Body of pancreas (tissue), 4 donors: ENCODE data around the gene CPSF4. TPM values are rescaled to one million over a fixed set of nuclear protein-coding genes. Genes with fewer than 3 reads are reported as not detected.

Source experiments
- ATAC-seq: fragments of 150-250 bp; one replicate; pipeline ENCODE4 v1.9.1; 2016
- DNase-seq, 4 donors: peaks; one replicate each; pipeline ENCODE4 v3.0.0-alpha.2; 2019
- H3K27ac ChIP-seq, 4 donors: fragments of 200-600 bp; sonication (generic); 1 replicate in 3 of 4; 2 replicates in 1 of 4; pipeline versions ENCODE4 v1.5.1 to v1.6.1; 2016 to 2019; ENCODE audit warnings: mild to moderate bottlenecking in 1 of 4, mixed read lengths in 1 of 4, moderate library complexity in 1 of 4
- H3K27me3 ChIP-seq, 2 donors: fragments of 200-600 bp; sonication (generic); one replicate each; pipeline ENCODE4 v1.6.0; 2016; ENCODE audit warnings: mild to moderate bottlenecking in 1 of 2
- H3K36me3 ChIP-seq, 2 donors: fragments of 200-600 bp; sonication (generic); replicated peaks in 1 of 2; 2 replicates each; pipeline ENCODE4 v1.5.1; 2016; ENCODE audit warnings: low read depth in 2 of 2; ENCODE audit not compliant: insufficient read depth in 1 of 2
- H3K4me1 ChIP-seq: fragments of 200-600 bp; sonication (generic); one replicate; pipeline ENCODE4 v1.6.0; 2016
- H3K4me3 ChIP-seq, 2 donors: fragments of 200-600 bp; sonication (generic); 1 replicate in 1 of 2; 2 replicates in 1 of 2; pipeline ENCODE4 v1.5.1; 2016 to 2019
- H3K9me3 ChIP-seq, 3 donors: fragments of 200-600 bp; sonication (generic); 1 replicate in 2 of 3; 2 replicates in 1 of 3; pipeline ENCODE4 v1.5.1; 2016
- POLR2A ChIP-seq, 3 donors: fragments of 450-650 bp; IDR thresholded peaks; one replicate each; pipeline ENCODE4 v1.6.1; 2016; ENCODE audit warnings: antibody characterized with exemption in 3 of 3, mild to moderate bottlenecking in 2 of 3
- WGBS, 2 donors: methylation state at CpG; one replicate each; pipeline ENCODE4 v1.1.5; 2017; 5-methylcytosine and 5-hydroxymethylcytosine counted together
- intact Hi-C: fragments of 100-400 bp; cut with DNase I; formaldehyde crosslinking; loops from one replicate; pipeline ENCODE4 v1.15.1; 2023
- total RNA-seq, 2 donors: library from RNA; depleted of rRNA; stranded (reverse); fragments of >200 nt; gene quantifications; one replicate each; pipeline ENCODE4 v1.1.0, GENCODE V29; 2016
- TF ChIP-seq, protein P1 (sequence below), 7 experiments: fragments of 450-650 bp in 4 of 7; fragments of 200-600 bp in 3 of 7; sonication (generic) in 3 of 7; IDR thresholded peaks; one replicate each; pipeline ENCODE4 v1.5.1; 2016 to 2019; ENCODE audit warnings: antibody characterized with exemption in 7 of 7

Gene CPSF4
- total RNA-seq, 2 donors from 2014 or later: 24.4 to 31.1 TPM

GRCh38 chr7:99392659-99393354, 45.9 kb upstream of the CPSF4 start:
- Histone ChIP-seq H3K27ac (peak overlapping the region; percentile 41 to 84 (median 80)), H3K27me3 (no peaks in the 10 kb centered on the region), H3K4me1 (peaks cover 17% of the 10 kb centered on the region), H3K36me3 (peaks cover 0 to 13% of the 10 kb centered on the region in 2 donors), H3K9me3 (no peaks in the 10 kb centered on the region), H3K4me3 (peak overlapping the region; percentile 30 to 31)
- WGBS, 2 donors: 3 to 8% methylated on average over 17 to 68 of the region's 68 CpGs
- ATAC-seq: peak; percentile 92
- intact Hi-C loops: no loop called here
- TF ChIP-seq, protein P1, sequence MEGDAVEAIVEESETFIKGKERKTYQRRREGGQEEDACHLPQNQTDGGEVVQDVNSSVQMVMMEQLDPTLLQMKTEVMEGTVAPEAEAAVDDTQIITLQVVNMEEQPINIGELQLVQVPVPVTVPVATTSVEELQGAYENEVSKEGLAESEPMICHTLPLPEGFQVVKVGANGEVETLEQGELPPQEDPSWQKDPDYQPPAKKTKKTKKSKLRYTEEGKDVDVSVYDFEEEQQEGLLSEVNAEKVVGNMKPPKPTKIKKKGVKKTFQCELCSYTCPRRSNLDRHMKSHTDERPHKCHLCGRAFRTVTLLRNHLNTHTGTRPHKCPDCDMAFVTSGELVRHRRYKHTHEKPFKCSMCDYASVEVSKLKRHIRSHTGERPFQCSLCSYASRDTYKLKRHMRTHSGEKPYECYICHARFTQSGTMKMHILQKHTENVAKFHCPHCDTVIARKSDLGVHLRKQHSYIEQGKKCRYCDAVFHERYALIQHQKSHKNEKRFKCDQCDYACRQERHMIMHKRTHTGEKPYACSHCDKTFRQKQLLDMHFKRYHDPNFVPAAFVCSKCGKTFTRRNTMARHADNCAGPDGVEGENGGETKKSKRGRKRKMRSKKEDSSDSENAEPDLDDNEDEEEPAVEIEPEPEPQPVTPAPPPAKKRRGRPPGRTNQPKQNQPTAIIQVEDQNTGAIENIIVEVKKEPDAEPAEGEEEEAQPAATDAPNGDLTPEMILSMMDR (IDR thresholded peaks at IDR 0.05): peak in 3 of 7 experiments; percentile 1 to 6 (median 5)
- TF ChIP-seq POLR2A (IDR thresholded peaks at IDR 0.05): peak in 2 of 3 donors; percentile 59 to 63
- peak; percentile 87 to 92 (median 89) for DNase-seq

- peaks cover 0 to 11% of the 10 kb centered on the region in 2 donors for H3K36me3 ChIP-seq
- TF ChIP-seq, protein P1 (IDR thresholded peaks at IDR 0.05): no peak
- peak in 1 of 3 donors; percentile 2 for TF ChIP-seq POLR2A (IDR thresholded peaks at IDR 0.05)
- H3K4me1 ChIP-seq: peaks cover 17% of the 10 kb centered on the region
- no peaks in the 10 kb centered on the region for H3K9me3 ChIP-seq
- peak; percentile 59 for ATAC-seq
- peak overlapping the region; percentile 30 to 31 for H3K4me3 ChIP-seq
- H3K27me3 ChIP-seq: no peaks in the 10 kb centered on the region
- DNase-seq: peak in 1 of 4 donors; percentile 55
- intact Hi-C loops: no loop called here
- H3K27ac ChIP-seq: peak overlapping the region; percentile 41 to 84 (median 80)
- 27 to 37% methylated on average over 13 to 30 of the region's 30 CpGs for WGBS, 2 donors
Observed at GRCh38 chr7:99393355-99394187, 45.2 kb upstream of the CPSF4 start.

DNA sequence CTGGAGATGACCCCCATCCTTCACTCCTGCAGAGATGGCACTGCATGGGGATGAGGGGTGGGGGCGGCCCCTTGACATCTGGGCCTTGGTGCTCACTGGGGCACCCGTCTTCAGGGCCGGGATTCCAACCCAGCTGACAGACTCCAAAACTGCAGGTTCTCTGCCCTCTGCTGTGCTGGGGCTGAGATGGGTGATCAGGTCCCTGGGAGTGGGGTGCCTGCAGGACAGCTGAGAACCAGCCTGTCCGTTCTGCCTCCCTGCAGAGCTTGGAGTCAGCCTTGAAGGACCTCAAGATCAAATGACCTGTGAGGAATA, 44.6 kb upstream of the CPSF4 start:
- H3K9me3 ChIP-seq: no peaks in the 10 kb centered on the region
- no peak for DNase-seq
- no peak for TF ChIP-seq POLR2A (IDR thresholded peaks at IDR 0.05)
- TF ChIP-seq, protein P1 (IDR thresholded peaks at IDR 0.05): no peak
- H3K4me3 ChIP-seq: no peak overlapping the region
- H3K27ac ChIP-seq: no peak overlapping the region
- no peaks in the 10 kb centered on the region for H3K27me3 ChIP-seq
- WGBS, 2 donors: 91 to 100% methylated on average over 1 to 4 of the region's 4 CpGs
- peaks cover 0 to 11% of the 10 kb centered on the region in 2 donors for H3K36me3 ChIP-seq
- intact Hi-C loops: no loop called here
- ATAC-seq: no peak
- H3K4me1 ChIP-seq: peaks cover 17% of the 10 kb centered on the region

GRCh38 chr7:99395616-99396327, 43.0 kb upstream of the CPSF4 start:
- Histone ChIP-seq H3K4me1 (peaks cover 17% of the 10 kb centered on the region), H3K36me3 (peaks cover 0 to 21% of the 10 kb centered on the region in 2 donors), H3K4me3 (no peak overlapping the region), H3K27me3 (no peaks in the 10 kb centered on the region), H3K27ac (no peak overlapping the region), H3K9me3 (no peaks in the 10 kb centered on the region)
- TF ChIP-seq POLR2A (IDR thresholded peaks at IDR 0.05): no peak
- TF ChIP-seq, protein P1 (IDR thresholded peaks at IDR 0.05): no peak
- DNase-seq (no peak), ATAC-seq (no peak)
- 51 to 66% methylated on average over 13 to 14 of the region's 14 CpGs for WGBS, 2 donors
- intact Hi-C loops: no loop called here
